ENCODE measurements around the gene TBC1D30. TPM values are rescaled to one million over a fixed set of nuclear protein-coding genes. Genes with fewer than 3 reads are reported as not detected.
"Not testable (repeated sequence)": the region's sequence is repeated elsewhere in the genome, so short reads cannot be mapped to it uniquely, and the experiment has no call there.

Gene TBC1D30
- total RNA-seq, result 10 to 100 TPM in 3 of 8 experiments, 1 to 10 TPM in 2, under 1 TPM in 3; 0.09 to 18.5 (median 5.4) TPM

- Histone ChIP-seq H3K4me3 (peak within 1 kb of the TSS; percentile 45 to 78 (median 55)), H3K4me1 (replicated peaks in 1 of 2) (peaks cover 4 to 8% of the 10 kb centered on the region in 2 donors), H3K27ac (peak within 1 kb of the TSS in 1 of 2 donors; percentile 68)
- peak; percentile 86 to 91 (median 90) for ATAC-seq (replicated peaks in 6 of 8)
- in situ Hi-C loops (cut with MboI; ENCODE audit: low pct_unique_long_range_greater_than_20kb in 2 of 9, low sequenced_read_pairs in 9 of 9, unreplicated experiment in 9 of 9), result no loop called here
- WGBS, 10 experiments, result 0% methylated on average over 6 of the region's 69 CpGs; no CpG with 5 or more reads in 9 of the 10 experiments
Observed at GRCh38 chr12:64824500-64825142, at the start of gene TBC1D30. TBC1D30 (plus strand) TSS chr12:64824647; CDS start chr12:64824880, 233 bp downstream.

- in situ Hi-C loops (cut with MboI; ENCODE audit: low pct_unique_long_range_greater_than_20kb in 2 of 9, low sequenced_read_pairs in 9 of 9, unreplicated experiment in 9 of 9), result loop anchor here in 1 of 9 experiments (25.0 kb wide), 1 partner anchor 337 kb away; the partner anchor contains the start of gene WIF1
- not testable (repeated sequence) for ATAC-seq (replicated peaks in 6 of 8); H3K4me3 ChIP-seq; H3K27ac ChIP-seq; H3K4me1 ChIP-seq (replicated peaks in 1 of 2)
Observed at GRCh38 chr12:64775147-64775736, 49.2 kb upstream of the TBC1D30 start.

GRCh38 chr12:64779354-64779974 lies 45.0 kb upstream of the TBC1D30 start:
- in situ Hi-C loops (cut with MboI; ENCODE audit: low pct_unique_long_range_greater_than_20kb in 2 of 9, low sequenced_read_pairs in 9 of 9, unreplicated experiment in 9 of 9), result loop anchor here in 1 of 9 experiments (25.0 kb wide), 1 partner anchor 333 kb away; the partner anchor contains the start of gene WIF1
- no peak for ATAC-seq (replicated peaks in 6 of 8)
- WGBS, 10 experiments, result 47 to 96% (median 81%) methylated on average over 3 to 10 of the region's 10 CpGs
- Histone ChIP-seq H3K27ac (no peak overlapping the region), H3K4me3 (no peak overlapping the region), H3K4me1 (replicated peaks in 1 of 2) (peaks cover 9 to 14% of the 10 kb centered on the region in 2 donors)

GRCh38 chr12:64780132-64780530 lies 44.3 kb upstream of the TBC1D30 start:
- WGBS, 10 experiments, result 17 to 60% (median 28%) methylated on average over 1 to 11 of the region's 15 CpGs
- ATAC-seq (replicated peaks in 6 of 8), result no peak
- Histone ChIP-seq H3K27ac (no peak overlapping the region), H3K4me1 (replicated peaks in 1 of 2) (peaks cover 9 to 14% of the 10 kb centered on the region in 2 donors), H3K4me3 (peak overlapping the region; percentile 39 to 47 (median 43))
- in situ Hi-C loops (cut with MboI; ENCODE audit: low pct_unique_long_range_greater_than_20kb in 2 of 9, low sequenced_read_pairs in 9 of 9, unreplicated experiment in 9 of 9), result loop anchor here in 1 of 9 experiments (25.0 kb wide), 1 partner anchor 332 kb away; the partner anchor contains the start of gene WIF1

GRCh38 chr12:64780531-64781279 lies 43.7 kb upstream of the TBC1D30 start:
- no peak overlapping the region for H3K27ac ChIP-seq
- H3K4me1 ChIP-seq (replicated peaks in 1 of 2), result peaks cover 9 to 14% of the 10 kb centered on the region in 2 donors
- WGBS, 10 experiments, result 0 to 10% (median 3%) methylated on average over 2 to 13 of the region's 103 CpGs; no CpG with 5 or more reads in 7 of the 10 experiments
- in situ Hi-C loops (cut with MboI; ENCODE audit: low pct_unique_long_range_greater_than_20kb in 2 of 9, low sequenced_read_pairs in 9 of 9, unreplicated experiment in 9 of 9), result loop anchor here in 1 of 9 experiments (25.0 kb wide), 1 partner anchor 332 kb away; the partner anchor contains the start of gene WIF1
- ATAC-seq (replicated peaks in 6 of 8), result peak; percentile 75 to 89 (median 83)
- peak overlapping the region; percentile 39 to 47 (median 43) for H3K4me3 ChIP-seq

GRCh38 chr12:64781280-64782190 lies 42.9 kb upstream of the TBC1D30 start:
- Histone ChIP-seq H3K27ac (no peak overlapping the region), H3K4me1 (replicated peaks in 1 of 2) (peaks cover 9 to 14% of the 10 kb centered on the region in 2 donors), H3K4me3 (peak overlapping the region; percentile 39 to 47 (median 43))
- 0 to 37% (median 4%) methylated on average over 5 to 21 of the region's 39 CpGs for WGBS, 10 experiments
- ATAC-seq (replicated peaks in 6 of 8), result peak in 5 of 8 experiments; percentile 37 to 42 (median 38)
- in situ Hi-C loops (cut with MboI; ENCODE audit: low pct_unique_long_range_greater_than_20kb in 2 of 9, low sequenced_read_pairs in 9 of 9, unreplicated experiment in 9 of 9), result loop anchor here in 1 of 9 experiments (25.0 kb wide), 1 partner anchor 331 kb away; the partner anchor contains the start of gene WIF1

GRCh38 chr12:64782191-64782876 lies 42.1 kb upstream of the TBC1D30 start:
- Histone ChIP-seq H3K27ac (no peak overlapping the region), H3K4me3 (peak overlapping the region in 4 of 5 donors; percentile 39 to 43 (median 42)), H3K4me1 (replicated peaks in 1 of 2) (peaks cover 9 to 14% of the 10 kb centered on the region in 2 donors)
- in situ Hi-C loops (cut with MboI; ENCODE audit: low pct_unique_long_range_greater_than_20kb in 2 of 9, low sequenced_read_pairs in 9 of 9, unreplicated experiment in 9 of 9), result loop anchor here in 1 of 9 experiments (25.0 kb wide), 1 partner anchor 330 kb away; the partner anchor contains the start of gene WIF1
- WGBS, 10 experiments, result 31 to 87% (median 63%) methylated on average over 2 to 6 of the region's 6 CpGs
- ATAC-seq (replicated peaks in 6 of 8), result peak in 3 of 8 experiments; percentile 5 to 32 (median 20)

GRCh38 chr12:64785838-64786237 lies 38.6 kb upstream of the TBC1D30 start:
- in situ Hi-C loops (cut with MboI; ENCODE audit: low pct_unique_long_range_greater_than_20kb in 2 of 9, low sequenced_read_pairs in 9 of 9, unreplicated experiment in 9 of 9), result loop anchor here in 1 of 9 experiments (25.0 kb wide), 1 partner anchor 326 kb away; the partner anchor contains the start of gene WIF1
- Histone ChIP-seq H3K27ac (no peak overlapping the region), H3K4me1 (replicated peaks in 1 of 2) (peaks cover 3 to 14% of the 10 kb centered on the region in 2 donors), H3K4me3 (no peak overlapping the region)
- WGBS, 10 experiments, result 20 to 100% (median 90%) methylated on average over 1 to 6 of the region's 6 CpGs; no CpG with 5 or more reads in 1 of the 10 experiments
- ATAC-seq (replicated peaks in 6 of 8), result no peak

- no peak overlapping the region for H3K27ac ChIP-seq
- in situ Hi-C loops (cut with MboI; ENCODE audit: low pct_unique_long_range_greater_than_20kb in 2 of 9, low sequenced_read_pairs in 9 of 9, unreplicated experiment in 9 of 9), result loop anchor here in 1 of 9 experiments (25.0 kb wide), 1 partner anchor 322 kb away; the partner anchor contains the start of gene WIF1
- no peak for ATAC-seq (replicated peaks in 6 of 8)
- 0 to 100% (median 76%) methylated on average over 1 of the region's 1 CpG; no CpG with 5 or more reads in 2 of the 10 experiments for WGBS, 10 experiments
- H3K4me3 ChIP-seq, result no peak overlapping the region
- no peaks in the 10 kb centered on the region for H3K4me1 ChIP-seq (replicated peaks in 1 of 2)
Observed at GRCh38 chr12:64790166-64790565, 34.3 kb upstream of the TBC1D30 start.

- H3K4me1 ChIP-seq (replicated peaks in 1 of 2), result no peaks in the 10 kb centered on the region
- in situ Hi-C loops (cut with MboI; ENCODE audit: low pct_unique_long_range_greater_than_20kb in 2 of 9, low sequenced_read_pairs in 9 of 9, unreplicated experiment in 9 of 9), result loop anchor here in 1 of 9 experiments (25.0 kb wide), 1 partner anchor 321 kb away; the partner anchor contains the start of gene WIF1
- peak in 1 of 8 experiments; percentile 31 for ATAC-seq (replicated peaks in 6 of 8)
Observed at GRCh38 chr12:64791036-64791435, 33.4 kb upstream of the TBC1D30 start.

GRCh38 chr12:64792128-64792527 lies 32.3 kb upstream of the TBC1D30 start:
- H3K4me1 ChIP-seq (replicated peaks in 1 of 2), result no peaks in the 10 kb centered on the region
- no peak overlapping the region for H3K4me3 ChIP-seq
- no peak overlapping the region for H3K27ac ChIP-seq
- 13 to 80% (median 57%) methylated on average over 1 of the region's 1 CpG; no CpG with 5 or more reads in 5 of the 10 experiments for WGBS, 10 experiments
- ATAC-seq (replicated peaks in 6 of 8), result no peak
- in situ Hi-C loops (cut with MboI; ENCODE audit: low pct_unique_long_range_greater_than_20kb in 2 of 9, low sequenced_read_pairs in 9 of 9, unreplicated experiment in 9 of 9), result loop anchor here in 1 of 9 experiments (25.0 kb wide), 1 partner anchor 320 kb away; the partner anchor contains the start of gene WIF1

More at GRCh38 chr12:64791036-64791435, 33.4 kb upstream of the TBC1D30 start:
- no peak overlapping the region for H3K27ac ChIP-seq
- no peak overlapping the region for H3K4me3 ChIP-seq
